LNCaP clone FGC (cell line): Measurements from ENCODE around the gene AGPAT3.

Experiments used
- DNase-seq: peaks from one replicate; pipeline ENCODE4 v3.0.0-alpha.2; 2011; ENCODE audit warnings: low read depth
- H3K4me3 ChIP-seq: 2 replicates; pipeline ENCODE4 v1.5.1; 2011; ENCODE audit warnings: mild to moderate bottlenecking, low read depth, low read length, control low read depth
- TF ChIP-seq, protein P1 (sequence below): IDR thresholded peaks from 2 replicates; pipeline ENCODE4 v1.5.1; 2012; ENCODE audit warnings: mild to moderate bottlenecking; ENCODE audit not compliant: control insufficient read depth, insufficient read depth; ENCODE audit errors: extremely low read depth

AGPAT3 gene

DNA sequence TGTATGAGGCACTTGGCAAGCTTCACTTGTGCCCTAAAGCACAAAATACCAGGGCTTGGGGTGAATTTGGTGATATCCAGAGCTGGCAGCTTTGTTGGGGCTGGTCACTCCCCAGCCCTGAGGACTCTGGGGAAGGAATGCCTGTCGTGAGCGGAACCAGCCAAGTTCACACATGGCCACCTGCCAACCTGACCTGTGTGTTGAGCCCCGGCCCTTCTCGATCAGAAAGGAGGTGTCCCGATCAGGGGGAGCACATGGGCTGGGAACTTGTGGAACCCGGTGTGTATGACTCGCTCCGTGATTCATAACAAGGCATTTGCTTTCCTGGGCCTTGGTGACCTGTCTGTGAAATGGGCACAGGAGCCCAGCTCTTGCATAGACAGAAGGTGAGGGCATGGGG is 43.1 kb downstream of the AGPAT3 start:
- no peak for DNase-seq
- no peak overlapping the region for H3K4me3 ChIP-seq
- TF ChIP-seq, protein P1, sequence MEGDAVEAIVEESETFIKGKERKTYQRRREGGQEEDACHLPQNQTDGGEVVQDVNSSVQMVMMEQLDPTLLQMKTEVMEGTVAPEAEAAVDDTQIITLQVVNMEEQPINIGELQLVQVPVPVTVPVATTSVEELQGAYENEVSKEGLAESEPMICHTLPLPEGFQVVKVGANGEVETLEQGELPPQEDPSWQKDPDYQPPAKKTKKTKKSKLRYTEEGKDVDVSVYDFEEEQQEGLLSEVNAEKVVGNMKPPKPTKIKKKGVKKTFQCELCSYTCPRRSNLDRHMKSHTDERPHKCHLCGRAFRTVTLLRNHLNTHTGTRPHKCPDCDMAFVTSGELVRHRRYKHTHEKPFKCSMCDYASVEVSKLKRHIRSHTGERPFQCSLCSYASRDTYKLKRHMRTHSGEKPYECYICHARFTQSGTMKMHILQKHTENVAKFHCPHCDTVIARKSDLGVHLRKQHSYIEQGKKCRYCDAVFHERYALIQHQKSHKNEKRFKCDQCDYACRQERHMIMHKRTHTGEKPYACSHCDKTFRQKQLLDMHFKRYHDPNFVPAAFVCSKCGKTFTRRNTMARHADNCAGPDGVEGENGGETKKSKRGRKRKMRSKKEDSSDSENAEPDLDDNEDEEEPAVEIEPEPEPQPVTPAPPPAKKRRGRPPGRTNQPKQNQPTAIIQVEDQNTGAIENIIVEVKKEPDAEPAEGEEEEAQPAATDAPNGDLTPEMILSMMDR = no peak

DNA sequence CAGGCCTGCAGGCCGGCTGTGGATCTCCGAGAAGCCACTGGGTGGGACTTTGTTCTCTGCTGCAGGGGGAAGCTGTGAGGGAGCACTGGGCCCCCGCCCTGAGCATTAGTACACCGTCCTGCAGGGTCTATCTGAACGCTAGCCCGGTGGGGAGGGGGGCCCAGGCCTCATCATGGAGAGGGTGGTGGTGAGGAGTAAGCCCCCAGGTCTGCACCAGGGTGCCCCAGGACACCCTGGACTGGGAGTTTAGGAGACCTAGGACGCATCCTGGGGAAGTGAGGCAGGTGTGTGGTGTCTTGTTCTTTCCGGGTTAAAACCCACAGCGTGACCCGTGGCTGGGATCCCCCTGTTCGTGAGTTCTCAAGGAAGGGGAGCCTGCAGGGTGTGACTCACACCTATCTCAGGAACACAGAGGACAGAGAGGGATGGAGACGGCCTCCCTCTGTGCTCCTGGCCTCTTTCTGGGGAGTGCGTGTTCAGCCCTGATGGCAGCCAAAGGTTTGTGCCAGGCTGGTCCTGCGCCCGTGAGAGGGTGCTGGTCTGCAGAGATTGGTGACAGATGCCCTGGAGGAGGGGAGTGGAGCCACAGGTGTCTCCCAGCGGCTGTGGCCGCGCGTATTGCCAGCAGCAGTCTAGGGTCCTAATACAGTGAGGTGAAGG is 44.8 kb downstream of the AGPAT3 start:
- TF ChIP-seq, protein P1 = no peak
- no peak for DNase-seq
- no peak overlapping the region for H3K4me3 ChIP-seq

DNA sequence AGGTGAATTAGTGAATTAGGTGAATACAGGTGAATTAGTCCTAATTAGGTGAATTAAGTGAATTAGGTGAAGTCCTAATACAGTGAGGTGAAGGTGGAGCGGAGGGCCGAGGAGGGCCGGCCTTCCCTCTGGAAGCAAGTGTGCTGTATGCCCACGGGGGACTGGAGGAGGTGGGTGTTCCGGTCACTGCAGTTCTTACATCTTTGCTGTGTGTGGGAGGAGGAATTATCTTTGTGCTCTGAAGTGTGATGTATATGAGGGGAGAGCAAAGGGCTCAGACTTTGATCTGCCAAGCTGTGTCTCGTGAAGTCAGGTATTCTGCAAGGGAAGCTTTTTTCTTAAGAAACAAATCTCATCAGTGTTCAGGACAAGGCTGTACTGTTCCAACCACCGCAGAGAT is 45.4 kb downstream of the AGPAT3 start:
- no peak for DNase-seq
- TF ChIP-seq, protein P1 = no peak
- no peak overlapping the region for H3K4me3 ChIP-seq

GRCh38 chr21:43911015-43911934 is 46.3 kb downstream of the AGPAT3 start:
- no peak overlapping the region for H3K4me3 ChIP-seq
- DNase-seq = no peak
- TF ChIP-seq, protein P1 = no peak

GRCh38 chr21:43911935-43912487 is 47.0 kb downstream of the AGPAT3 start:
- DNase-seq = no peak
- TF ChIP-seq, protein P1 = no peak
- H3K4me3 ChIP-seq = no peak overlapping the region

- DNase-seq = no peak
- TF ChIP-seq, protein P1 = no peak
- no peak overlapping the region for H3K4me3 ChIP-seq
These were observed 47.5 kb downstream of the AGPAT3 start for GRCh38 chr21:43912500-43912899.
